Esophagus muscularis mucosa (tissue), 4 donors: ENCODE measurements around the gene C12orf43. TPM values are rescaled to one million over a fixed set of nuclear protein-coding genes. Genes with fewer than 3 reads are reported as not detected.

Source experiments
- DNase-seq: peaks from one replicate; pipeline ENCODE4 v3.0.0-alpha.2; 2017; ENCODE audit errors: extremely low spot score
- H3K27ac ChIP-seq, 4 donors: fragments of 200-600 bp; sonication (generic); replicated peaks in 1 of 4; 1 replicate in 3 of 4; 2 replicates in 1 of 4; pipeline ENCODE4 v1.5.1; 2016 to 2019; ENCODE audit warnings: mild to moderate bottlenecking in 1 of 4
- H3K27me3 ChIP-seq, 4 donors: fragments of 200-600 bp; sonication (generic); one replicate each; pipeline versions ENCODE4 v1.5.1 to v1.6.0; 2016 to 2019
- H3K36me3 ChIP-seq, 4 donors: fragments of 200-600 bp; sonication (generic); one replicate each; pipeline ENCODE4 v1.5.1; 2016 to 2019
- H3K4me1 ChIP-seq, 4 donors: fragments of 200-600 bp; sonication (generic); one replicate each; pipeline ENCODE4 v1.5.1; 2016 to 2019
- H3K4me3 ChIP-seq, 4 donors: fragments of 200-600 bp; sonication (generic); 1 replicate in 2 of 4; 2 replicates in 2 of 4; pipeline ENCODE4 v1.5.1; 2016 to 2019; ENCODE audit warnings: mild to moderate bottlenecking in 4 of 4, moderate library complexity in 1 of 4
- H3K9me3 ChIP-seq, 4 donors: fragments of 200-600 bp; sonication (generic); 1 replicate in 3 of 4; 2 replicates in 1 of 4; pipeline ENCODE4 v1.5.1; 2016 to 2019
- CTCF ChIP-seq, 3 experiments: fragments of 200-600 bp in 2 of 3; fragments of 450-650 bp in 1 of 3; sonication (generic) in 2 of 3; IDR thresholded peaks; one replicate each; pipeline ENCODE4 v1.5.1; 2017 to 2019; ENCODE audit warnings: antibody characterized with exemption in 3 of 3, mild to moderate bottlenecking in 2 of 3, moderate library complexity in 1 of 3
- EP300 ChIP-seq: sonication (generic); formaldehyde crosslinking; IDR thresholded peaks from one replicate; pipeline ENCODE4 v1.6.1; 2017; ENCODE audit warnings: antibody characterized with exemption
- POLR2A ChIP-seq: fragments of 450-650 bp; IDR thresholded peaks from one replicate; pipeline ENCODE4 v1.6.1; 2017; ENCODE audit warnings: antibody characterized with exemption, moderate library complexity, mild to moderate bottlenecking, low read depth
- POLR2AphosphoS5 ChIP-seq, 2 donors: sonication (generic); formaldehyde crosslinking; IDR thresholded peaks; one replicate each; pipeline ENCODE4 v1.6.1; 2017; ENCODE audit warnings: antibody characterized with exemption in 2 of 2
- WGBS: methylation state at CpG from one replicate; pipeline ENCODE4 v1.1.5; 2018; 5-methylcytosine and 5-hydroxymethylcytosine counted together
- intact Hi-C: fragments of 100-400 bp; cut with DNase I; formaldehyde crosslinking; loops from one replicate; pipeline ENCODE4 v1.15.1; 2023
- total RNA-seq, 4 donors: library from RNA; depleted of rRNA; stranded (reverse); fragments of >200 nt; gene quantifications; one replicate each; pipeline versions ENCODE4 v1.1.0 to v1.2.1, GENCODE V29; 2016

Gene C12orf43
- total RNA-seq, 4 donors from 2014 or later, result 14.5 to 22.6 (median 18.5) TPM

GRCh38 chr12:120981407-120981941 is 34.8 kb downstream of the C12orf43 start:
- Histone ChIP-seq H3K27me3 (peaks cover 0 to 9% (median 0%) of the 10 kb centered on the region in 4 donors), H3K36me3 (no peaks in the 10 kb centered on the region), H3K4me3 (no peak overlapping the region), H3K9me3 (no peaks in the 10 kb centered on the region), H3K27ac (no peak overlapping the region), H3K4me1 (peaks cover 0 to 11% (median 9%) of the 10 kb centered on the region in 4 donors)
- WGBS, result 68% methylated on average over 6 of the region's 6 CpGs
- intact Hi-C loops, result no loop called here
- DNase-seq, result no peak
- TF ChIP-seq POLR2AphosphoS5 (IDR thresholded peaks at IDR 0.05), result no peak
- TF ChIP-seq EP300, result no peak
- TF ChIP-seq CTCF (IDR thresholded peaks at IDR 0.05), result no peak
- no peak for TF ChIP-seq POLR2A

- H3K36me3 ChIP-seq, result no peaks in the 10 kb centered on the region
- H3K4me1 ChIP-seq, result peaks cover 0 to 11% (median 9%) of the 10 kb centered on the region in 4 donors
- H3K9me3 ChIP-seq, result no peaks in the 10 kb centered on the region
- no peak for TF ChIP-seq EP300
- no peak for TF ChIP-seq CTCF (IDR thresholded peaks at IDR 0.05)
- no peak for TF ChIP-seq POLR2A
- no peak for TF ChIP-seq POLR2AphosphoS5 (IDR thresholded peaks at IDR 0.05)
- H3K27ac ChIP-seq, result no peak overlapping the region
- no peak for DNase-seq
- peaks cover 0 to 9% (median 0%) of the 10 kb centered on the region in 4 donors for H3K27me3 ChIP-seq
- intact Hi-C loops, result no loop called here
- H3K4me3 ChIP-seq, result no peak overlapping the region
- WGBS, result 78% methylated on average over 13 of the region's 13 CpGs
Observed at GRCh38 chr12:120980800-120981368, 35.4 kb downstream of the C12orf43 start.

- Histone ChIP-seq H3K27me3 (peaks cover 0 to 9% (median 0%) of the 10 kb centered on the region in 4 donors), H3K27ac (no peak overlapping the region), H3K4me3 (no peak overlapping the region), H3K4me1 (peaks cover 0 to 11% (median 9%) of the 10 kb centered on the region in 4 donors), H3K9me3 (no peaks in the 10 kb centered on the region), H3K36me3 (no peaks in the 10 kb centered on the region)
- 73% methylated on average over 11 of the region's 11 CpGs for WGBS
- DNase-seq, result no peak
- intact Hi-C loops, result no loop called here
- no peak for TF ChIP-seq EP300
- TF ChIP-seq POLR2A, result no peak
- no peak for TF ChIP-seq POLR2AphosphoS5 (IDR thresholded peaks at IDR 0.05)
- TF ChIP-seq CTCF (IDR thresholded peaks at IDR 0.05), result no peak
Observed at GRCh38 chr12:120979862-120980696, 36.2 kb downstream of the C12orf43 start.

GRCh38 chr12:120979220-120979861 is 36.9 kb downstream of the C12orf43 start:
- no peaks in the 10 kb centered on the region for H3K9me3 ChIP-seq
- H3K27ac ChIP-seq, result no peak overlapping the region
- H3K4me3 ChIP-seq, result no peak overlapping the region
- H3K4me1 ChIP-seq, result peaks cover 0 to 11% (median 9%) of the 10 kb centered on the region in 4 donors
- intact Hi-C loops, result no loop called here
- no peaks in the 10 kb centered on the region for H3K36me3 ChIP-seq
- peaks cover 0 to 9% (median 0%) of the 10 kb centered on the region in 4 donors for H3K27me3 ChIP-seq
- no peak for DNase-seq
- TF ChIP-seq POLR2AphosphoS5 (IDR thresholded peaks at IDR 0.05), result no peak
- 94% methylated on average over 10 of the region's 10 CpGs for WGBS
